CD1c-positive myeloid dendritic cell (primary cell): ENCODE data around the gene DACT1.

Experiments
- DNase-seq: peaks from one replicate; pipeline ENCODE4 v3.0.0-alpha.2; 2016; ENCODE audit errors: extremely low spot score

Gene DACT1

GRCh38 chr14:58668848-58669480, 31.2 kb downstream of the DACT1 start:
- no peak for DNase-seq

- no peak for DNase-seq
Measured at GRCh38 chr14:58669556-58670200, 31.9 kb downstream of the DACT1 start.

- DNase-seq, result no peak
Measured at GRCh38 chr14:58671024-58671423, 33.3 kb downstream of the DACT1 start.

- no peak for DNase-seq
Measured at GRCh38 chr14:58671436-58671835, 33.7 kb downstream of the DACT1 start.

GRCh38 chr14:58673722-58674121, 36.0 kb downstream of the DACT1 start:
- DNase-seq, result no peak

- no peak for DNase-seq
Measured at GRCh38 chr14:58677001-58677400, 39.2 kb downstream of the DACT1 start.

- no peak for DNase-seq
Measured at GRCh38 chr14:58677517-58677916, 39.8 kb downstream of the DACT1 start.

GRCh38 chr14:58677996-58678395, 40.2 kb downstream of the DACT1 start:
- DNase-seq, result no peak

- no peak for DNase-seq
Measured at GRCh38 chr14:58680698-58681097, 42.9 kb downstream of the DACT1 start.

GRCh38 chr14:58687232-58687795, 49.6 kb downstream of the DACT1 start:
- no peak for DNase-seq

- no peak for DNase-seq
Measured at GRCh38 chr14:58690801-58691516, 53.2 kb downstream of the DACT1 start.

GRCh38 chr14:58693048-58693447, 55.3 kb downstream of the DACT1 start:
- DNase-seq, result no peak

GRCh38 chr14:58695514-58695913, 57.8 kb downstream of the DACT1 start:
- DNase-seq, result no peak

GRCh38 chr14:58697266-58697929, 59.6 kb downstream of the DACT1 start:
- no peak for DNase-seq
